Measurements from ENCODE around the gene CRTC3.
"Not testable (repeated sequence)": the region's sequence is repeated elsewhere in the genome, so short reads cannot be mapped to it uniquely, and the experiment has no call there.

Gene CRTC3

DNA sequence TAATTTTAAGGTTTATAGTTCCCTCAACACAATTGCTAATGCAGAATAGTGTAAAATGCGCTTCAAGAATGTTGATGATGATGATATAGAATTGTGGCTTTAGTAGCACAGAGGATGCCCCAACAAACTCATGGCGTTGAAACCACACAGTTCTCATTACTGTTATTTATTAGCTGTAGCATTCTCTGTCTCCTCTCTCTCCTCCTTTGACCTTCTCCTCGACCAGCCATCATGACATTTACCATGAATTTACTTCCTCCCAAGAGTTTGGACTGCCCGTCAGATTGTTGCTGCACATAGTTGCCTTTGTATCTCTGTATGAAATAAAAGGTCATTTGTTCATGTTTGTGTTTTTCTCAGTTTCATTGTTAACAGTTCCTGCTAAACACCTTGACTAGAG lies 27.8 kb upstream of the CRTC3 start:
- H3K9me3 Mint-ChIP-seq: no peaks in the 10 kb centered on the region
- peaks cover 7% of the 10 kb centered on the region for H3K4me1 Mint-ChIP-seq (ENCODE audit: low read depth)
- H3K4me3 Mint-ChIP-seq: no peak overlapping the region
- no peaks in the 10 kb centered on the region for H3K27me3 Mint-ChIP-seq (ENCODE audit: low read depth)
- no peak overlapping the region for H3K27ac Mint-ChIP-seq
- H3K36me3 Mint-ChIP-seq (ENCODE audit: low read depth): peaks cover 40% of the 10 kb centered on the region

DNA sequence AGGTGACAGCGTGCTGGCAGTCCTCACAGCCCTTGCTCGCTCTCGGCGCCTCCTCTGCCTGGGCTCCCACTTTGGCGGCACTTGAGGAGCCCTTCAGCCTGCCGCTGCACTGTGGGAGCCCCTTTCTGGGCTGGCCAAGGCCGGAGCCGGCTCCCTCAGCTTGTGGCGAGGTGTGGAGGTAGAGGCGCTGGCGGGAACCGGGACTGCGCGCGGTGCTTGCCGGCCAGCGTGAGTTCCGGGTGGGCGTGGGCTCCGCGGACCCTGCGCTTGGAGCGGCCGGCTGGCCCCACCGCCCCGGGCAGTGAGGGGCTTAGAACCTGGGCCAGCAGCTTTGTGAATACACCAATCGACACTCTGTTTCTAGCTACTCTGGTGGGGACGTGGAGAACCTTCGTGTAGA lies 18.9 kb upstream of the CRTC3 start:
- not testable (repeated sequence) for H3K9me3 Mint-ChIP-seq; H3K36me3 Mint-ChIP-seq (ENCODE audit: low read depth); H3K4me3 Mint-ChIP-seq; H3K27me3 Mint-ChIP-seq (ENCODE audit: low read depth); H3K4me1 Mint-ChIP-seq (ENCODE audit: low read depth)
- peak overlapping the region; percentile 27 for H3K27ac Mint-ChIP-seq

DNA sequence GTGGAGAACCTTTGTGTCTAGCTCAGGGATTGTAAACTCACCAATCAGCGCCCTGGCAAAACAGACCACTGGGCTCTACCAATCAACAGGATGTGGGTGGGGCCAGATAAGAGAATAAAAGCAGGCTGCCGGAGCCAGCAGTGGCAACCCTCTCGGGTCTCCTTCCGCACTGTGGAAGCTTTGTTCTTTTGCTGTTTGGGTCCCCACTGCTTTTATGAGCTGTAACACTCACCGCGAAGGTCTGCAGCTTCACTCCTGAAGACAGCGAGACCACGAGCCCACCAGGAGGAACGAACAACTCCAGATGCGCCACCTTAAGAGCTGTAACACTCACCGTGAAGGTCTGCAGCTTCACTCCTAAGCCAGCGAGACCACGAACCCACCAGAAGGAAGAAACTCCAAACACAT lies 18.5 kb upstream of the CRTC3 start:
- peak overlapping the region; percentile 27 for H3K27ac Mint-ChIP-seq
- H3K4me3 Mint-ChIP-seq: peak overlapping the region; percentile 65
- not testable (repeated sequence) for H3K4me1 Mint-ChIP-seq (ENCODE audit: low read depth); H3K9me3 Mint-ChIP-seq; H3K27me3 Mint-ChIP-seq (ENCODE audit: low read depth); H3K36me3 Mint-ChIP-seq (ENCODE audit: low read depth)

DNA sequence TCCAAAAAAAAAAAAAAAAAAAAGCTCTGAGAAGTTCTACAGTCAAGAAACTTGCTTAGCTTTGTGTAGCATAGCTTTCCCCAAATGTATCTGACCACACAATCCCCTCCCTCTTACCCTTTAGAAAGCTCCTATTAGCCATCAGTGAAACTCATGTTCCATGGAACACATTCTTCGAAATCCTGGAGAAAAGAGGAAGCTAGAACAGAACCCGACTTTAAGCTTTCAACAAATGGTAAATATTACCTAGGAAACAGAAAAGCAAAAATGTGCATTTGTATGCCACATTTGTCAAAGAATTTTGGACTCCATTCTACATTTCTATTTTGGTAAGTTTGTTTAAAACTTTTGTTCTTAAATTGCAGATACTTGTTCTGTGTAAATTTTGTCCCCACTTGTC lies 17.4 kb upstream of the CRTC3 start:
- no peak overlapping the region for H3K27ac Mint-ChIP-seq
- no peaks in the 10 kb centered on the region for H3K9me3 Mint-ChIP-seq
- no peak overlapping the region for H3K4me3 Mint-ChIP-seq
- H3K36me3 Mint-ChIP-seq (ENCODE audit: low read depth): peaks cover 2% of the 10 kb centered on the region
- peaks cover 9% of the 10 kb centered on the region for H3K4me1 Mint-ChIP-seq (ENCODE audit: low read depth)
- H3K27me3 Mint-ChIP-seq (ENCODE audit: low read depth): no peaks in the 10 kb centered on the region

DNA sequence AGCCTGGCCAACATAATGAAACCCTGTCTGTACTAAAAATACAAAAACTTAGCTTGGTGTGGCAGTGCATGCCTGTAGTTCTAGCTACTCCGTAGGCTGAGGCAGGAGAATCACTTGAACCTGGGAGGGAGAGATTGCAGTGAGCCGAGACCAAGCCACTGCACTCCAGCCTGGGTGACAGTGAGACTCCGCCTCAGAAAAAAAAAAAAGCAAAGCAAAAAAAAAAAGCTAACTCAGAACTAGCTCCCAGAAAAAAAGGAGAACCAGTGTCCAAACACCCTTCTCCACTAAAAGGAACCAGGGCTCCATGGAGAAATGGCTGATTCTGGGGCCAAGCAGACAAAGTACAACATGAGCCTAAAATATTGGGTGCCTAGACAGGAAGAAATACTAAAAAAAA lies 16.7 kb upstream of the CRTC3 start:
- H3K36me3 Mint-ChIP-seq (ENCODE audit: low read depth): peaks cover 2% of the 10 kb centered on the region
- H3K4me3 Mint-ChIP-seq: no peak overlapping the region
- H3K27ac Mint-ChIP-seq: no peak overlapping the region
- H3K9me3 Mint-ChIP-seq: no peaks in the 10 kb centered on the region
- no peaks in the 10 kb centered on the region for H3K27me3 Mint-ChIP-seq (ENCODE audit: low read depth)
- peaks cover 9% of the 10 kb centered on the region for H3K4me1 Mint-ChIP-seq (ENCODE audit: low read depth)

DNA sequence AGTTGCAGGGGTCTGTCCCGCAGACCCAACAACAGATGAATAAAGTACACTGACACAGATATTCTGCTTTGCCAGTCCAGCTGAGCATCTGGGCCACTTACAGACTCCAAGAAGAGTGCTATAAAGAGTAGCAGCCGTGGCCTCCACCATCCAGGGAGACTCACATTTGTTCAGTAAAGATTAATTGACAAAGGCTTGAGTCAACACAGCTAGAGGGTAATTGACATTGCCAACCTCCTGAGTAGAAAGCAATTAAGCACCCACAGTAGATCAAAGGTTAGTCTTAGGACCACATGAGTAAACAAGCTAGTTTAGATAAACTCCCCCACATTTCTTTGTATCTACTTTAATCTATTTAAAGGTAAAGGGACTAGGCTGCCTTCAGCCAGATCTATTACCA lies 16.3 kb upstream of the CRTC3 start:
- no peak overlapping the region for H3K27ac Mint-ChIP-seq

DNA sequence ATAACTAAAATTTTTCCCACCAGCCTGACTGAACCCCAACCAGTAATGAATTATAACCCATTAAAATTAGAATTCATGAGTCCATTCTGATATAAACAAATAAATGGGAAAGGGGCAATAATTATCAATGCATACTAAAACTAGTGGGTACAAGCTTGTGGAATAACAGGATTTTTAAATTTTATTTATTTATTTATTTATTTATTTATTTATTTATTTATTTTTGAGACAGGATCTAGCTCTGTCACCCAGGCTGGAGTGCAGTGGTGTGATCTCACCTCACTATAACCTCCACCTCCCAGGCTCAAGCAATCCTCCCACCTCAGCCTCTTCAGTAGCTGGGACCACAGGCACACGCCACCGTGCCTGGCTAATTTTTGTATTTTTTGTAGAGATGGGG lies 15.8 kb upstream of the CRTC3 start:
- H3K27me3 Mint-ChIP-seq (ENCODE audit: low read depth); H3K4me3 Mint-ChIP-seq; H3K27ac Mint-ChIP-seq; H3K9me3 Mint-ChIP-seq; H3K4me1 Mint-ChIP-seq (ENCODE audit: low read depth); H3K36me3 Mint-ChIP-seq (ENCODE audit: low read depth): not testable (repeated sequence)

More for the DNA sequence above, 16.3 kb upstream of the CRTC3 start:
- Mint-ChIP-seq H3K36me3 (ENCODE audit: low read depth) (peaks cover 2% of the 10 kb centered on the region), H3K9me3 (no peaks in the 10 kb centered on the region), H3K27me3 (ENCODE audit: low read depth) (no peaks in the 10 kb centered on the region), H3K4me1 (ENCODE audit: low read depth) (peaks cover 9% of the 10 kb centered on the region), H3K4me3 (no peak overlapping the region)

DNA sequence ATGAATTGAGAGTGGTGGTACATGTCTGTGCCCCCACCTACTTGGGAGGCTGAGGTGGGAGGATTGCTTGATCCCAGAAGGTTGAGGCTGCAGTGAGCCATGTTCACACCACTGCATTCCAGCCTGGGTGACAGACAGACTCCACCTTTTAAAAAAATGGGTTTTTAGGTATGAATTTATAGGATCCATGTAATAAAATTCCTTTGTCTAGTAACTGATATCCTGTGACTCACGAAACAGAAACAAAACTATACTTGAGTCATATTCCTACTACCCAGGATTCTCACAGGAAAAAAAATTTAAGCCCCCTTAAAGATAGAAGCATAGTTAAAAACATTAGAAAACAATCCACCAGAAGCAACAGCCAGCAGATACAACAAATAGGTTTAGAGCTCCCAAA lies 10.0 kb upstream of the CRTC3 start:
- H3K27me3 Mint-ChIP-seq (ENCODE audit: low read depth): no peaks in the 10 kb centered on the region
- no peaks in the 10 kb centered on the region for H3K9me3 Mint-ChIP-seq
- H3K36me3 Mint-ChIP-seq (ENCODE audit: low read depth): no peaks in the 10 kb centered on the region
- H3K27ac Mint-ChIP-seq: no peak overlapping the region
- peaks cover 16% of the 10 kb centered on the region for H3K4me1 Mint-ChIP-seq (ENCODE audit: low read depth)
- no peak overlapping the region for H3K4me3 Mint-ChIP-seq

DNA sequence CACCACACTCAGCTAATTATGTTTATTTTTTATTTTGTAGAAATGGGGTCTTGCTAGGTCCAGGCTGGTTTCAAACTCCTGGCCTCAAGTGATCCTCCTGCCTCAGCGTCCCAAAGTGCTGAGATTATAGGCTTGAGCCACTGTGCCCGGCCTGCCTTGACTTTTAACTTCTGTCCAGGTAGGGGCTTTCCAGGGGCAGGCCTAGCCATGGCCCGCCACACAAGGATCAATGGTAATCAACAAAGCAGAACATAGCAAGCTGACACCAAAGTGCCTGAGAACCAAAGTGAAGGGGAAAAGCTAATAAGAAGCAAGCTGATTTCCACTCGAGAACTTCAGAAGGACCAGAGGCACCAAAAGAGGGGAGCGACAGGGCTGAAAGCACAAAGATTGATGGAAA lies 9.4 kb upstream of the CRTC3 start:
- H3K36me3 Mint-ChIP-seq (ENCODE audit: low read depth): no peaks in the 10 kb centered on the region
- H3K27me3 Mint-ChIP-seq (ENCODE audit: low read depth): no peaks in the 10 kb centered on the region
- H3K27ac Mint-ChIP-seq: no peak overlapping the region
- H3K9me3 Mint-ChIP-seq: no peaks in the 10 kb centered on the region
- peaks cover 17% of the 10 kb centered on the region for H3K4me1 Mint-ChIP-seq (ENCODE audit: low read depth)
- no peak overlapping the region for H3K4me3 Mint-ChIP-seq

DNA sequence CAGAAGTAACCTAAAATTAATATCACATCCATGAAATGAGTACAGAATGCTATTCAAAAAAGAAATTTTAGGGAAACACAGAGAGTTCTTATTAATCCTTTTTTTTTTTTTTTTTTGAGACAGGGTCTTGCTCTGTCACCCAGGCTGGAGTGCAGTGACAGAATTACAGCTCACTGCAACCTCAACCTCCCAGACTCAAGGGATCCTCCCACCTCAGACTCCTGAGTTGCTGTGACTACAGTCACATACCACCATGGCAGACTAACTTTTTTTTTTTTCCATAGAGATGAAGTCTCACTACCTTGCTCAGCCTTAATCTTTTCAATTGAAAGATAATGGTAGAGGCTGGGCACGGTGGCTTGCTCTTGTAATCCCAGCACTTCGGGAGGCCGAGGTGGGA lies 6.3 kb upstream of the CRTC3 start:
- Mint-ChIP-seq H3K27me3 (ENCODE audit: low read depth) (no peaks in the 10 kb centered on the region), H3K9me3 (no peaks in the 10 kb centered on the region), H3K36me3 (ENCODE audit: low read depth) (no peaks in the 10 kb centered on the region), H3K27ac (no peak overlapping the region), H3K4me3 (no peak overlapping the region), H3K4me1 (ENCODE audit: low read depth) (peaks cover 16% of the 10 kb centered on the region)

DNA sequence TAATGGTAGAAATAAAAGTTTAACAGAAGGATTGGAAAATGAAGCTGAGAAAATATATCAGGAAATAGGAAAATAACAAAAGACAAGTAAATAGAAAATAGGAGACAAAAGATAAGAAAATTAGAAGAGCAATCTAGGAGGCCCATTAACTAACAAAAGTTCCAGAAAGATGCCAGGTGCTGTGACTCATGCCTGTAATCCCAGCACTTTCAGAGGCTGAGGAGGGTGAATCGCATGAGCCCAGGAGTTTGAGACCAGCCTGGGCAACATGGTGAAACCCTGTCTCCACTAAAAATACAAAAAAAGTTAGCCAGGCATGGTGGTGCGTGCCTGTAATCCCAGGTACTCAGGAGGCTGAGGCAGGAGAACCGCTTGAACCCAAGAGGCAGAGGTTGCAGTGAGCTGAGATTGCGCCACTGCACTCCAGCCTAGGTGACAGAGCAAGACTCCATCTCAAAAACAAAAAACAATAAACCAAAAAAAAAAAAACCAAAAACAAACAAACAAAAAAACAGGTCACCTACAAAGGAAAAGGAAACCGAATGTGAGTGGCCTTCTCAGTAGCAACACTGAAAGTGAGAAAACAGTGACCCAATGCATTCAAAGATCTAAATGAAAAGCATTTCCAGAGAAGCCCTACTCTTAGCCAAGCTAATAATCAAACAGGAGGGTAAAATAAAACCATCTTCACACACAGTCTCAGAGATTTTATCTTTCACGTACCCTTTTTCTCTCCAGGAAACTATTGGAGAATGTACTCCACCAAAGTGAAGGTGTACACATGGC lies 5.5 kb upstream of the CRTC3 start:
- H3K9me3 Mint-ChIP-seq: not testable (repeated sequence)

DNA sequence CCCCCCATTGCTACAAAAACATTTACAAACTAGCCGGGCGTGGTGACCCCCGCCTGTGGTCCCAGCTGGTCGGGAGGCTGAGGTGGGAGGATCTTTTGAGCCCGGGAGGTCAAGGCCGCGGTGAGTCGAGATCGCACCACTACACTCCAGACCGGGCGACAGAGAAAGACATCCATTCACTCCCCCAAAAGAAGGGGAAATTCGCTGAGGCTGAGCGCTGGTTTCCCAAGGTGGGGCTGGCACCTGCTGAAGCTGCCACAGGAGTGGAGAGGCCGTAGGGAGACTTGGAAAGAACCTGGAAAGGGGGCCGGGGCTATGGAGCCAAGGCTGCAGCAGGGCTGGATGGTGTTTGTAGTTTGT lies 732 bp upstream of the CRTC3 start:
- H3K4me1 Mint-ChIP-seq (ENCODE audit: low read depth): peaks cover 34% of the 10 kb centered on the region
- no peaks in the 10 kb centered on the region for H3K27me3 Mint-ChIP-seq (ENCODE audit: low read depth)
- peak overlapping the region; percentile 85 for H3K27ac Mint-ChIP-seq
- no peaks in the 10 kb centered on the region for H3K9me3 Mint-ChIP-seq
- H3K4me3 Mint-ChIP-seq: peak overlapping the region; percentile 87
- peaks cover 20% of the 10 kb centered on the region for H3K36me3 Mint-ChIP-seq (ENCODE audit: low read depth)

More for the DNA sequence above, 5.5 kb upstream of the CRTC3 start:
- H3K4me1 Mint-ChIP-seq (ENCODE audit: low read depth): peaks cover 18% of the 10 kb centered on the region
- H3K27me3 Mint-ChIP-seq (ENCODE audit: low read depth); H3K4me3 Mint-ChIP-seq; H3K36me3 Mint-ChIP-seq (ENCODE audit: low read depth): not testable (repeated sequence)
- peak overlapping the region; percentile 52 for H3K27ac Mint-ChIP-seq

DNA sequence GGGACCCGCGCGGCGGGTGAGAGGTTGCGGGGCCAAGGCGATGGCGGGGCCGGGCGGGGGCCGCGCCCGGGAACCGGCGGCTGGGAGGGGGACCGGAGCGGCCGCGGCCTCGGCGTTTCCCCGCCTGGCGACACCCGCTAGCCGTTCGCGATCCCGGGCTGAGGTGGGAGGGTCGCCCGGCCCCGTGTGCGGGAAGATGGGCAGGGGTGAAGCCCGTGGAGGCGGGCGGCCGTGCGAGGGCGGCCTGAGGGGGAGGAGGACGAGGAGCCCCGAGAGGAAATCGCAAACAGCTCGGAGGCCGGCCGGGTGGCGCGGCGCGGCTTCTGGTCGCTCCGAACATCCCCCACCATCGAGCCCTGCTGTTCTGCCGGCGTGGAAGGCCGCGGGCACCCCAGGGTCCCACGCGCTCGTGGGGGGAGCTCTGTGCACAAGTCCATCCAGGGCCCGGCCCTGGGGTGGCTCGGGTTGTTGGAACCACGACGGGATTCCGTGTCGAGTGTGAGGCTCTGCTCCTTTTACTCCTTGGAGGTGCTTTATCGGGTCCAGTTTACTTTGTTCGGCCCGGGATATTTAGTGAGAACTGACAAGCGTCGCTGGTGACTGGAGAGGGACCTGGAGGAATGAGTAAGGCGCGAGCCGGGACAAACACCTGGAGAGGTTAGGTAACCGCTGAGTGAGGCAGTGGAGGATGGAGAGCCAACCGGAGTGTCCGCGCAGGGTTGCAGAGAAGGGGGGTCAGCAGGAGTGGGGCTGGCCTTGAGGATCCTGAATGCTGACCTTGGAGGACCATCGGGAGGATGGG lies 728 bp downstream of the CRTC3 start:
- Mint-ChIP-seq H3K27ac (peak overlapping the region; percentile 88), H3K4me1 (ENCODE audit: low read depth) (peaks cover 39% of the 10 kb centered on the region), H3K9me3 (no peaks in the 10 kb centered on the region), H3K27me3 (ENCODE audit: low read depth) (no peaks in the 10 kb centered on the region), H3K4me3 (peak overlapping the region; percentile 97), H3K36me3 (ENCODE audit: low read depth) (peaks cover 26% of the 10 kb centered on the region)

DNA sequence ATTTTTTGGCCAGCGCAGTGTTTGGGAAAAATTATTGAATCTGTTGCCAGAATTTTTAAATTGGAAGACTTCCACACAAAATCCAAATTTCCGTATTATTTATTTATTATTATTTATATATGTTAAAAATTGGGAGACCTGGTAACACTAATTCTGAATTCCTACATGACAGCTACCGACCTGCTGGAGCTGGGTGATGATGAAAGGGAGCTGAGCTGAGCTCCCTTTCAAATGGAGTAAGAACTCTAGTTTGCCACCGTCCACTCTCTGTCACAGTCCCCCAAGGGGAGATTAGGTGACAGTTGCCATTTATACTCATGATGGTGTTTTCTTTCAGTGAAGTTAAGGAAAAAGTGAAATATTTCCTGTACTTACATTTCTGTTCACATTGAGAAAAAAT lies 1.4 kb downstream of the CRTC3 start:
- peaks cover 26% of the 10 kb centered on the region for H3K36me3 Mint-ChIP-seq (ENCODE audit: low read depth)
- peak overlapping the region; percentile 88 for H3K27ac Mint-ChIP-seq
- peaks cover 43% of the 10 kb centered on the region for H3K4me1 Mint-ChIP-seq (ENCODE audit: low read depth)
- peak overlapping the region; percentile 97 for H3K4me3 Mint-ChIP-seq
- H3K27me3 Mint-ChIP-seq (ENCODE audit: low read depth): no peaks in the 10 kb centered on the region
- no peaks in the 10 kb centered on the region for H3K9me3 Mint-ChIP-seq

DNA sequence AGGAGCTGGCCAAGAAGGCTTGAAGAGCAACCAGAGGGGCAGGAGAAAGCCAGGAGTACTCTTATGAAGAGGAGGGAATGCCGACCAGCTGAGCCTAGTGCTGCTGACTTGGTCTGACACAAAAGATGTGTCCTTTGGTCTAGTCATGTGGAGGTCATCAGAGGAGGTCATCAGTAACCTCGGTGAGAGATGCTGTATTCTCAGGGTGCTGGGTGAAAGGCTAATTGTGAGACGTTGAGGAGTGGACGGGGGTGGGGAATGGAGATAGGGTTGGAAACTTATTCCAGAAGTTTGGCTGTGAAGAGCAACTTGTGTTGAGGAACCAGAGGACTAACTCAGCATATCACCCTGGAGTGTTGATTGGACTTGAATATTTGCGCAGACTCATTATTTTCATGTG lies 5.5 kb downstream of the CRTC3 start:
- no peaks in the 10 kb centered on the region for H3K9me3 Mint-ChIP-seq
- no peak overlapping the region for H3K27ac Mint-ChIP-seq
- H3K4me3 Mint-ChIP-seq: no peak overlapping the region
- H3K27me3 Mint-ChIP-seq (ENCODE audit: low read depth): no peaks in the 10 kb centered on the region
- H3K36me3 Mint-ChIP-seq (ENCODE audit: low read depth): peaks cover 42% of the 10 kb centered on the region
- peaks cover 77% of the 10 kb centered on the region for H3K4me1 Mint-ChIP-seq (ENCODE audit: low read depth)

Data from T-helper 1 cell treated with Interleukin-12 subunit alpha and Interleukin-12 subunit beta and Interleukin-4 antibody, amounts not matched to agents 30 μg/mL and 1 μg/mL, for 36 hours (primary cell).